Uterus (tissue), 2 donors: Measurements from ENCODE around the gene VWA5B2.

Source experiments
- POLR2A ChIP-seq, 2 donors: fragments of 450-650 bp; IDR thresholded peaks; one replicate each; pipeline ENCODE4 v1.6.1; 2016; ENCODE audit warnings: antibody characterized with exemption in 2 of 2, mild to moderate bottlenecking in 1 of 2, moderate library complexity in 1 of 2
- TF ChIP-seq, protein P1 (sequence below), 4 experiments: fragments of 200-600 bp in 2 of 4; fragments of 450-650 bp in 2 of 4; sonication (generic) in 2 of 4; IDR thresholded peaks; one replicate each; pipeline ENCODE4 v1.5.1; 2016 to 2019; ENCODE audit warnings: antibody characterized with exemption in 4 of 4, mild to moderate bottlenecking in 2 of 4, moderate library complexity in 1 of 4

DNA sequence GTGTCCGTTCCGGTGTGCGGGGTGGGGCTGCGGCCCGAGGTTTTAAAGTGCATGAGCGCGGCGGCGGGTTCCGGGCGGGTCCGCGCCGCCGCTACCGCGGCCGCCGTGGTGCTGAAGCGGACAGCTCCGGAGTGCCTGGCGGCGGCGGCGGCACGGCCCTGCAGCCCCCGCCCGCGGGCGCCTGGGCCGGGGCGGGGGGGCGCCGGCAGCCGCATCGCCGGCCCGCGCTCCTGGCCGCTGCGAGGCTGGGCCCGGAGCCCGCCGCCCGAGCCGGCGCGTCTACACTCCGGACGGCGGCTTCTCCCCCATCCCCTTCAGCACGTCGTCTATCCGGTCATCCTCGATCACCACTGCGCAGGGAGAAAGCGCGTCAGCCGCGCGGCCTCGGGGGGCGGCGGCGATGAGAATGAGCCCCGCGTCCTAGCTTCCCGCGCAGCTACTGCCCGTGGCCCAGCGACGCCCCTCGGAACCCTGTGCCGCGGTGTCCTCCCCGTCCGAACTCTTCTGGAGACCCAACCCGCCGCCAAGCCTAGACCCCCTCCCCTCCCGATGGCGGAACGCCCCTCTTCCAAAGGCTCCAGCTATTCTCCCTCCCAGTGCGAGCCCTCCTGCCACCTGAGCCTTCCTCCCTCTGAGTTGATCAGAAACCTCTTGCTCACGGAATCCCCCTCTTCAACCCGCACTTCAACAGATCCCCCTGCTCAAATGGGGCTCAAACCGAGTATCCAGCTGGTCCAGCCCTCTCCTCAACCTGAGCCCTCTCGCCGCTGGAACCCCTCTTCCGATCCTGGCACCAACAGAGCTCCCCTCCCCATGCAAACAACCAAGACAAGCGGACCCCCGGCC lies 30.7 kb downstream of the VWA5B2 start:
- TF ChIP-seq, protein P1, sequence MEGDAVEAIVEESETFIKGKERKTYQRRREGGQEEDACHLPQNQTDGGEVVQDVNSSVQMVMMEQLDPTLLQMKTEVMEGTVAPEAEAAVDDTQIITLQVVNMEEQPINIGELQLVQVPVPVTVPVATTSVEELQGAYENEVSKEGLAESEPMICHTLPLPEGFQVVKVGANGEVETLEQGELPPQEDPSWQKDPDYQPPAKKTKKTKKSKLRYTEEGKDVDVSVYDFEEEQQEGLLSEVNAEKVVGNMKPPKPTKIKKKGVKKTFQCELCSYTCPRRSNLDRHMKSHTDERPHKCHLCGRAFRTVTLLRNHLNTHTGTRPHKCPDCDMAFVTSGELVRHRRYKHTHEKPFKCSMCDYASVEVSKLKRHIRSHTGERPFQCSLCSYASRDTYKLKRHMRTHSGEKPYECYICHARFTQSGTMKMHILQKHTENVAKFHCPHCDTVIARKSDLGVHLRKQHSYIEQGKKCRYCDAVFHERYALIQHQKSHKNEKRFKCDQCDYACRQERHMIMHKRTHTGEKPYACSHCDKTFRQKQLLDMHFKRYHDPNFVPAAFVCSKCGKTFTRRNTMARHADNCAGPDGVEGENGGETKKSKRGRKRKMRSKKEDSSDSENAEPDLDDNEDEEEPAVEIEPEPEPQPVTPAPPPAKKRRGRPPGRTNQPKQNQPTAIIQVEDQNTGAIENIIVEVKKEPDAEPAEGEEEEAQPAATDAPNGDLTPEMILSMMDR (IDR thresholded peaks at IDR 0.05): no peak
- no peak for TF ChIP-seq POLR2A (IDR thresholded peaks at IDR 0.05)
